HG03139 (cell line): Measurements from ENCODE around the gene ZNF70.

ENCODE experiments used
- ATAC-seq: cut with Tn5 transposase; IDR thresholded peaks from one replicate; pipeline ENCODE4 v1.9.1; 2021; ENCODE audit not compliant: unreplicated experiment

Gene ZNF70

DNA sequence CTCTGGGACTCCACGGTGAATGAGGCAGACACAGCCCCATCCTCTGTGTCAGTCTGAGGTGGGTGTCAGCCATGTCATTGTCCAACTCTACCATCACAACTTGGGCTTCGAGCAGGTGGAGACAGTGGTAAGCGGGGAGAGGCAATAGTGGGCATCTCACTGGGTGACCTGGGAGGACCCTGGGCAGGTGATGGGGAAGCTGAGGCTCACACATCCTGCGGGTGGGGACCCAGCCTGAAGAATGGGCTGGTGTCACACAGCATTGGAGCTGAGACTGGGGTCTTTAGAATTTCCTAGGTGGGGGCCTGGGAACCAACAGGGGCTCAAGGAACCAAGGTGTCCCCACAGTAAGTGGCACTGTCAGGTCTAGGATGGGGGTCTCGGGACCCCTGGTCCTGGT is 28.8 kb upstream of the ZNF70 start:
- no peak for ATAC-seq

GRCh38 chr22:23779083-23779482 is 28.2 kb upstream of the ZNF70 start:
- no peak for ATAC-seq

GRCh38 chr22:23778577-23778900 is 27.6 kb upstream of the ZNF70 start:
- no peak for ATAC-seq

- ATAC-seq, result no peak
Measured at GRCh38 chr22:23777776-23778576, 27.1 kb upstream of the ZNF70 start.

DNA sequence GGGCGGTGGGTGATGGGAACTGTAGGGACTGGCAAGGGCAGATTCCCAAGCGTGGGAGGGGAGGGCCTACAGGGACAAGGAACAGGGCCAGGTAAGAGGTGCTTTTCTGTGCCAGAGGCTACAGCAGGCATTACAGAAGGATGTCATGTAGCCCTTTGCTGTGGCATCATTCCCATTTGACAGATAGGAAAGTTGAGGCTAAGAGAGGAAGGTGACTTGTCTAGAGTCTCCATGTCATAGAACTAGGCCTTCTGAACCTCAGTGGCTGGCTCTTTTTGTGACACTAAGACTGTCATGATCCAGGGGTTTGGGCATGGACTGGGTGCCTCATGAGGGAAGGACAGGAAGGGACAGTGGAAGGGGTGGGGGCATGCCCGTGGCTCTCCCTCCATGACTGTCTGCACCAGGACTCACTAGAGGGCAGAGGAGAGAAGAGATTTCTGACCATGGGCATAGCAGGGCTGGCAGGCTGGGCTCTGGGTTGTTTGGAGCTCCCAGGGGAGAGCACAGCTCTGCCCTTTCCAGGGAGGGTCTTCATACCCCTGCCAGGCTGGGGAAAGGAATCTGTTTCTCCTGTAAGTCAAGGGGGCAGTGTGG is 25.0 kb upstream of the ZNF70 start:
- ATAC-seq, result no peak

GRCh38 chr22:23774922-23775436 is 24.1 kb upstream of the ZNF70 start:
- ATAC-seq, result no peak

GRCh38 chr22:23774114-23774921 is 23.4 kb upstream of the ZNF70 start:
- ATAC-seq, result no peak

DNA sequence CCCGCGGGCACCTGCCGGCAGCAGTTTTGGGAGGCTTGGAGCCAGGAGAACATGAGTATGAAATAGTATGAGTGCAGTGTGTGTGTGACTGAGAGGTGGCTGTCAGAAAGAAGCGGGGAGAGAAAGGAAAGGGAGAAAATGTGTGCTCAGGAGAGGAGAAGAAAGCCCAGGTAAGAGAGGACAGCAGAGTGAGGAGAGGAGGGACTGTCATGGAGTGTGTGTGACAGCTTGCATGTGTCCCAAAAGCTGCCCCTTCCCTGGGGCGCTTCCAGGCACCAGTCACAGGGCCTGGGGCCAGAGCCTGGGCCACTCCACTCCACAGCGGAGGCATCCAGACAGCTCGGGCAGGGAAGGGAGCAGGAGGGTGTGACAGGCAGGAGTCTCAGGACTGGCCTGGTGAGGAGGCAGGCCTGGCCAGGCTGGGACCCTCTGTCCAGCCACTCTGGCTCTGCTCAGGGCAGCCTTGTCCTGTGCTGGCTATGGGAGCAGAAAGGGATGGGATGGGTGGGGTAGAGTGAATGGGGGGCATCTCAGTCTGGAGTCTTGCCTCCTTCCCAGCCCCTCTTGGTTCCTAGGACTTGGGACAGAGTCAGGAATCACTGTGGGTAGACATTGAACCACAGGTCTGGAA is 22.7 kb upstream of the ZNF70 start:
- ATAC-seq, result no peak

- ATAC-seq, result no peak
Measured at GRCh38 chr22:23772649-23773473, 21.9 kb upstream of the ZNF70 start, which contains the start of gene MMP11. TSS of gene MMP11 (plus strand) at chr22:23772849. CDS start at chr22:23772871, 22 bp downstream.

DNA sequence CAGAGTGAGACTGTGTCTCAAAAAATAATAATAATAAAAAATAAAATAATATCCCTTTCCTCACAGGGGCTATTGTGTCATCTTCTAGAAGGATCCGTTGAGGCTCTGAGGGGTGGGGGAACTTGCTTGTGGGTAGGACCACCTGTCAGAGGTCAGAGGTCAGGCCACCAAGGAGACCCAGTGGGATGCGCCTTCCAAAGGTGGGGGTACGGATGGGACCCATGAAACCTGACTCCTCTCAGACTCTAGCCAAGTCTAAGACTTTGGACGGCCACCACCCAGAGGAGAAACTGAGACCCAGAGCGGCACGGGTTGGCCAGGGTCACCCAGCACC is 21.4 kb upstream of the ZNF70 start:
- no peak for ATAC-seq

GRCh38 chr22:23769321-23769965 is 18.5 kb upstream of the ZNF70 start:
- ATAC-seq, result no peak

DNA sequence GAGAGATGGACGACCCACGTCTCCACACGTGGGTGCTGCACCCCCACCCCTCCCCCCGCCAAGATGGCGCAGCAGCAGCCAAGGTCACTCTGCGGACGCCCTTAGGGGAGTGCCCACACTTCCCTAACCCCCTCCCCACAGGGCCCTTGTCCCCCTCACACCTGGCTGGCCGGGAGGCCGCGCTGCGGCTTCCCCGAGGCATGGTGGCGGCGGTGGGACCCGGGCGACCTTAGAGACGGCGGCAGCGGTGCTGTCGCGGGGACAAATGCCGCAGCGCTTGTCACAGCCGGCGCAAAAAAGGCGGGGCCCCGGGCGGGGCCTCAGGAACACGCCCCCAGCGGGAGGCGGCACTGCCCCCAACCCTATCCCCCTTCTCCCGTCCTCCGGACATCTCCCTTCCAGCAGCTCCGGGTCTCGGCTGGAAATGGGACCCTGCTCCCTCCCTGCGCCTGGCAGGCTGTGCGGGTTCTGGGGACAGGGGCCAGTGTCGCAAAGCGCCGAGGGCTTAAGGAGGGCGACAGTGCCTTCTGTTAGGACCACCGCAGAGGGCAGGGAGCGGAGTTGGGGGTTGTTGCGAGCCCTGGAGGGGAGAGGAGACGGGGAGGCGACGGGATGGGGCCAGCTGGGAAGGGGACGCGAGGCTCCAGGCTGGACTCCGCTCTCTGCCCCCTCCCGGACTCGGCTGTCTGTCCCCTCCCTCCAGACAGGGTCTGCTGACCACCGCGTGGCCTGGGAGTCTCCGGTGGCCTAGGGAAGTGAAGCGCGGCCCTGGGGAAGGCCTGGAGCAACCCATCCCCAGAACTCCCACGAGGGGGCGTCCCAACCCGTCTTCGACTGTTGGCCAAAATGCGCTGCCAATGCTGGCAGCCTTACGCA is 17.0 kb upstream of the ZNF70 start, which contains the start of gene CHCHD10:
TSS of gene CHCHD10 (minus strand) at position 300 of the 876 bp plus-strand sequence. CDS start at position 202, 98 bp downstream.
- ATAC-seq, result no peak

- no peak for ATAC-seq
Measured at GRCh38 chr22:23767303-23767672, 16.4 kb upstream of the ZNF70 start.

- ATAC-seq, result no peak
Measured at GRCh38 chr22:23764899-23765881, 14.3 kb upstream of the ZNF70 start.

GRCh38 chr22:23763954-23764353 is 13.0 kb upstream of the ZNF70 start:
- ATAC-seq, result no peak

DNA sequence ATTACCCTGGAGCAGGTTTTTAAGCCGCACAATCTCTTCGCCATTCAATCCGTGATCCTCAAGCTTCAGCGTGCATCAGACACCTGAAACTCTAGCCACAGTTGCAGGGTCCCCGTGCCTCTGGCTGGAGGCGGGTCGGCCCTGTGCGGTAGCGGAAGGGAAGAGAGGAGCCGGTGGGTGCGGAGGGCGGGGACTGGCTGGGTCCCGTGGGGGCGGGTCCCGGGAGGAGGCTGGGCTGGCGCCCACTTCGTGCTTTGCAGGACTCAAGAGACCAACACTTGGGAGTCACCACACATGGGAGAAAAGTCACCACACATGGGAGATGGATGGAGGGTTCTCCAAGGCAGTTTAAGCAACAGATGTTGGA is 12.7 kb upstream of the ZNF70 start:
- ATAC-seq, result no peak

GRCh38 chr22:23762842-23763578 is 12.1 kb upstream of the ZNF70 start, which contains the start of gene C22orf15:
TSS of gene C22orf15 (plus strand) at chr22:23762990. CDS start at chr22:23763307, 317 bp downstream.
- ATAC-seq, result no peak
